Smooth muscle cell (in vitro differentiated cells): ENCODE measurements around the gene PIK3CD. TPM values are rescaled to one million over a fixed set of nuclear protein-coding genes. Genes with fewer than 3 reads are reported as not detected.

Experiments used
- DNase-seq: peaks from one replicate; lab custom pipeline; 2025; ENCODE audit not compliant: unreplicated experiment; lab: John Stamatoyannopoulos, UW
- H2AFZ ChIP-seq: fragments of 200-600 bp; sonication (generic); 2 replicates; pipeline ENCODE4 v1.6.0; 2016; ENCODE audit warnings: antibody characterized with exemption, low read depth, mild to moderate bottlenecking
- H3F3A ChIP-seq: fragments of 200-600 bp; sonication (generic); 2 replicates; pipeline ENCODE4 v1.6.0; 2017; ENCODE audit warnings: antibody characterized with exemption, low read depth
- H3K27ac ChIP-seq: fragments of 200-600 bp; sonication (generic); 2 replicates; pipeline ENCODE4 v1.5.1; 2016; ENCODE audit warnings: low read depth, mild to moderate bottlenecking
- H3K27me3 ChIP-seq: fragments of 200-600 bp; sonication (generic); 2 replicates; pipeline ENCODE4 v1.6.1; 2016; ENCODE audit warnings: low read depth, mild to moderate bottlenecking
- H3K36me3 ChIP-seq: fragments of 200-600 bp; sonication (generic); 2 replicates; pipeline ENCODE4 v1.5.1; 2016; ENCODE audit warnings: low read depth
- H3K4me1 ChIP-seq: fragments of 200-600 bp; sonication (generic); 2 replicates; pipeline ENCODE4 v1.5.1; 2016; ENCODE audit warnings: low read depth
- H3K4me2 ChIP-seq: fragments of 200-600 bp; sonication (generic); 2 replicates; pipeline ENCODE4 v1.6.0; 2016; ENCODE audit warnings: mild to moderate bottlenecking
- H3K4me3 ChIP-seq: fragments of 200-600 bp; sonication (generic); 2 replicates; pipeline ENCODE4 v1.5.1; 2016; ENCODE audit warnings: mild to moderate bottlenecking
- H3K79me2 ChIP-seq: fragments of 200-600 bp; sonication (generic); 2 replicates; pipeline ENCODE4 v1.6.0; 2016; ENCODE audit warnings: low read depth, mild to moderate bottlenecking
- H3K9ac ChIP-seq: fragments of 200-600 bp; sonication (generic); 2 replicates; pipeline ENCODE4 v1.6.0; 2016; ENCODE audit warnings: low read depth
- H3K9me3 ChIP-seq: fragments of 200-600 bp; sonication (generic); replicated peaks from 2 replicates; pipeline ENCODE4 v1.5.1; 2016; ENCODE audit warnings: low read depth
- H4K20me1 ChIP-seq: fragments of 200-600 bp; sonication (generic); 2 replicates; pipeline ENCODE4 v1.6.0; 2016; ENCODE audit warnings: low read depth
- CTCF ChIP-seq: fragments of 200-600 bp; sonication (generic); IDR thresholded peaks from 2 replicates; pipeline ENCODE4 v1.5.1; 2017; ENCODE audit warnings: borderline replicate concordance, mild to moderate bottlenecking, antibody characterized with exemption; ENCODE audit not compliant: insufficient read depth, poor library complexity, severe bottlenecking
- WGBS: methylation state at CpG from one replicate; pipeline ENCODE4 v1.1.7; 2016; ENCODE audit warnings: low lambda C conversion rate; 5-methylcytosine and 5-hydroxymethylcytosine counted together
- polyA plus RNA-seq: library from polyadenylated mRNA; unstranded; fragments of >200 nt; fragmentation: Nextera tagmentation; extraction: Ambion mirVana; gene quantifications from 2 replicates; pipeline ENCODE4 v1.2.1, GENCODE V29; 2016
- total RNA-seq: library from RNA; depleted of rRNA; stranded (reverse); fragments of >200 nt; gene quantifications from 2 replicates; pipeline ENCODE4 v1.2.3, GENCODE V29; 2014

Gene PIK3CD
- total and polyA plus RNA-seq, 2 experiments from 2014 or later = 3.9 to 4.1 TPM

- H3K36me3 ChIP-seq = no peaks in the 10 kb centered on the region
- no peak for TF ChIP-seq CTCF
- 80% methylated on average over 8 of the region's 8 CpGs for WGBS
- no peak for DNase-seq
- H3F3A ChIP-seq = no peaks in the 10 kb centered on the region
- no peaks in the 10 kb centered on the region for H3K4me1 ChIP-seq
- H3K4me3 ChIP-seq = no peak overlapping the region
- no peak overlapping the region for H3K27ac ChIP-seq
- no peak overlapping the region for H3K4me2 ChIP-seq
- H3K79me2 ChIP-seq = no peaks in the 10 kb centered on the region
- H3K9me3 ChIP-seq = no peaks in the 10 kb centered on the region
- no peaks in the 10 kb centered on the region for H4K20me1 ChIP-seq
- H3K27me3 ChIP-seq = no peaks in the 10 kb centered on the region
- no peak overlapping the region for H3K9ac ChIP-seq
- H2AFZ ChIP-seq = no peak overlapping the region
Observed at GRCh38 chr1:9630331-9631111, 21.0 kb upstream of the PIK3CD start.

GRCh38 chr1:9631613-9632012 is 19.9 kb upstream of the PIK3CD start:
- no peak overlapping the region for H3K27ac ChIP-seq
- WGBS = 87% methylated on average over 3 of the region's 3 CpGs
- no peak overlapping the region for H3K9ac ChIP-seq
- H3K4me2 ChIP-seq = no peak overlapping the region
- H4K20me1 ChIP-seq = no peaks in the 10 kb centered on the region
- no peaks in the 10 kb centered on the region for H3K79me2 ChIP-seq
- H2AFZ ChIP-seq = no peak overlapping the region
- no peaks in the 10 kb centered on the region for H3K9me3 ChIP-seq
- H3F3A ChIP-seq = no peaks in the 10 kb centered on the region
- H3K27me3 ChIP-seq = no peaks in the 10 kb centered on the region
- DNase-seq = no peak
- H3K4me1 ChIP-seq = no peaks in the 10 kb centered on the region
- no peaks in the 10 kb centered on the region for H3K36me3 ChIP-seq
- TF ChIP-seq CTCF = no peak
- H3K4me3 ChIP-seq = no peak overlapping the region

- H3K79me2 ChIP-seq = no peaks in the 10 kb centered on the region
- H3K4me3 ChIP-seq = no peak overlapping the region
- H2AFZ ChIP-seq = no peak overlapping the region
- TF ChIP-seq CTCF = no peak
- H3K27me3 ChIP-seq = no peaks in the 10 kb centered on the region
- H3K9ac ChIP-seq = no peak overlapping the region
- H3K27ac ChIP-seq = no peak overlapping the region
- H3K9me3 ChIP-seq = no peaks in the 10 kb centered on the region
- no peaks in the 10 kb centered on the region for H3F3A ChIP-seq
- no peaks in the 10 kb centered on the region for H4K20me1 ChIP-seq
- no peaks in the 10 kb centered on the region for H3K36me3 ChIP-seq
- DNase-seq = no peak
- WGBS = 93% methylated on average over 6 of the region's 6 CpGs
- H3K4me1 ChIP-seq = no peaks in the 10 kb centered on the region
- no peak overlapping the region for H3K4me2 ChIP-seq
Observed at GRCh38 chr1:9633493-9633892, 18.0 kb upstream of the PIK3CD start.

- Histone ChIP-seq H3K4me2 (no peak overlapping the region), H3K36me3 (no peaks in the 10 kb centered on the region), H3K4me3 (no peak overlapping the region), H2AFZ (no peak overlapping the region), H4K20me1 (no peaks in the 10 kb centered on the region), H3K9me3 (no peaks in the 10 kb centered on the region), H3K9ac (no peak overlapping the region), H3F3A (no peaks in the 10 kb centered on the region), H3K4me1 (no peaks in the 10 kb centered on the region), H3K27me3 (no peaks in the 10 kb centered on the region), H3K27ac (no peak overlapping the region), H3K79me2 (no peaks in the 10 kb centered on the region)
- 85% methylated on average over 2 of the region's 2 CpGs for WGBS
- no peak for DNase-seq
- no peak for TF ChIP-seq CTCF
Observed at GRCh38 chr1:9634582-9634981, 16.9 kb upstream of the PIK3CD start.
